ENCODE measurements around the gene MAFG.

DNA sequence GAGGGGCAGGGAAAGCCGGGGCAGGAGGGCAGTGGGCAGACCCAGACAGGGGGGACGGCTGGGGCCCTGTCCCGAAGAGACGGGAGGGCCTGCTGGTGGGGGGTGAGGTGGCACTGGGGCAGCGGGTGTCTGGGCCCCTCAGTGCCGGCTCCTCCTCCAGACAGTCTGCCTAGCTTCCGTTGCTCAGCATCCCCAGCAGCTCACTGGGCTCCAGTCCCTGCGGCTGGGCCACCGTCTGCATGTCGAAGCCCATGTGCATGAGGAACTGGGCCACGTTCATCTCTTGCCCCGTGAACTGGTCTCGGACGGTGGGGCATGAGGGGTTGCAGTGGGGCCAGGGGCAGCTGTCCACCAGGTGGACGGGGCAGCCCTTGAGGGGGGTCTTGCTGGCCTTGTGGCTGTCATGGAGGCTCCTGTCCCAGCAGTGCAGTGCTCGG, 25.3 kb upstream of the MAFG start:
- TF ChIP-seq, protein P1, sequence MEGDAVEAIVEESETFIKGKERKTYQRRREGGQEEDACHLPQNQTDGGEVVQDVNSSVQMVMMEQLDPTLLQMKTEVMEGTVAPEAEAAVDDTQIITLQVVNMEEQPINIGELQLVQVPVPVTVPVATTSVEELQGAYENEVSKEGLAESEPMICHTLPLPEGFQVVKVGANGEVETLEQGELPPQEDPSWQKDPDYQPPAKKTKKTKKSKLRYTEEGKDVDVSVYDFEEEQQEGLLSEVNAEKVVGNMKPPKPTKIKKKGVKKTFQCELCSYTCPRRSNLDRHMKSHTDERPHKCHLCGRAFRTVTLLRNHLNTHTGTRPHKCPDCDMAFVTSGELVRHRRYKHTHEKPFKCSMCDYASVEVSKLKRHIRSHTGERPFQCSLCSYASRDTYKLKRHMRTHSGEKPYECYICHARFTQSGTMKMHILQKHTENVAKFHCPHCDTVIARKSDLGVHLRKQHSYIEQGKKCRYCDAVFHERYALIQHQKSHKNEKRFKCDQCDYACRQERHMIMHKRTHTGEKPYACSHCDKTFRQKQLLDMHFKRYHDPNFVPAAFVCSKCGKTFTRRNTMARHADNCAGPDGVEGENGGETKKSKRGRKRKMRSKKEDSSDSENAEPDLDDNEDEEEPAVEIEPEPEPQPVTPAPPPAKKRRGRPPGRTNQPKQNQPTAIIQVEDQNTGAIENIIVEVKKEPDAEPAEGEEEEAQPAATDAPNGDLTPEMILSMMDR (IDR thresholded peaks at IDR 0.05; ENCODE audit: insufficient read depth, low read depth, low read length): no peak
- no peak for TF ChIP-seq EZH2 (IDR thresholded peaks at IDR 0.05; ENCODE audit: insufficient read depth, low read length)

Data from astrocyte (in vitro differentiated cells and primary cell).